GM23248 (cell line): ENCODE measurements around the gene TBC1D12.

Experiments
- EZH2 ChIP-seq: fragments of 200-600 bp; sonication (generic); IDR thresholded peaks from 2 replicates; pipeline ENCODE4 v1.6.1; 2018; ENCODE audit warnings: antibody characterized with exemption, mild to moderate bottlenecking; ENCODE audit not compliant: insufficient read depth, poor library complexity, severe bottlenecking
- EZH2phosphoT487 ChIP-seq: fragments of 200-600 bp; sonication (generic); IDR thresholded peaks from 2 replicates; pipeline ENCODE4 v1.6.1; 2018; ENCODE audit warnings: antibody characterized with exemption, moderate library complexity, mild to moderate bottlenecking, low read depth; ENCODE audit not compliant: insufficient read depth

DNA sequence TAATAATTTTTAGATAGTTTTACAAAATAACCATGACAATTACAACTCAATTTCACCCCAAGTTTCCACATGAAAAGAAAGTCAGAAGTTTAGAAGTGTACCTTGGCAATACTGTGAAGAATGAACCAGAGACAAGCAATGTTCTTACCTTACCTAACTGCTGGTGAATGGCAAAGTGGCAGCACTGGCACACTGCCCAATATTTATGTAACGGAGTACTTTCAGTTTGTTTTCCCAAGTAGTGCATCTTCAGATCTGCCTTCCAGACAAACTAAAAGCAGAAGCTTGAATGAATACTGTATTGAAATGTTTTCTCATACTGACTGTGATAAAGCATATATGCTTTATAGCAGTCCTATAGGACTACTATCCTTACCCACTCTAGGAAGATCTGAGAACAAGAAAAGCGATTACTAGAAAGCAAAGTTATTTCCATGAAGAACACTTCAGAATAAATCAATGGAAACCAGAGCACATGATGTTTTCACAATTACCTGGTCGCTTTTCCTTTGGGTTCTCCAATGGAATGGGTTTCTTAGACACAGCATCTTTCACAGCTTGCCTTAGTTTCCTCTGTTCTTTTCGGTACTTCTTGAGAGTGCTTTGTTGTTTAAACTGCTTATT, 41.1 kb upstream of the TBC1D12 start:
- TF ChIP-seq EZH2 (no peak), EZH2phosphoT487 (no peak)
